GM23338 (cell line): ENCODE measurements around the gene DRAM1. TPM values are rescaled to one million over a fixed set of nuclear protein-coding genes. Genes with fewer than 3 reads are reported as not detected.

Experiments
- ATAC-seq: fragments of 200-7000 bp; cut with Tn5 transposase; 3 replicates; pipeline ENCODE4 v1.9.1; 2020
- DNase-seq: peaks from one replicate; pipeline ENCODE4 v3.0.0-alpha.2; 2015; ENCODE audit warnings: low spot score
- H2AFZ ChIP-seq: fragments of 200-600 bp; sonication (generic); 2 replicates; pipeline ENCODE4 v1.8.0; 2016; ENCODE audit warnings: antibody characterized with exemption, mild to moderate bottlenecking, moderate library complexity
- H3F3A ChIP-seq: fragments of 200-600 bp; sonication (generic); replicated peaks from 2 replicates; pipeline ENCODE4 v1.8.0; 2017; ENCODE audit warnings: antibody characterized with exemption, mixed run types, low read depth
- H3K27ac ChIP-seq: fragments of 200-600 bp; sonication (generic); 2 replicates; pipeline ENCODE4 v1.6.1; 2016; ENCODE audit warnings: low read depth
- H3K27me3 ChIP-seq: fragments of 200-600 bp; sonication (generic); 2 replicates; pipeline ENCODE4 v1.8.0; 2016; ENCODE audit warnings: mild to moderate bottlenecking, mixed run types, moderate library complexity; ENCODE audit not compliant: insufficient read depth
- H3K36me3 ChIP-seq: fragments of 200-600 bp; sonication (generic); 2 replicates; pipeline ENCODE4 v1.8.0; 2016; ENCODE audit warnings: mild to moderate bottlenecking; ENCODE audit not compliant: insufficient read depth
- H3K4me1 ChIP-seq: fragments of 200-600 bp; sonication (generic); 2 replicates; pipeline ENCODE4 v1.8.0; 2016; ENCODE audit warnings: mild to moderate bottlenecking, moderate library complexity; ENCODE audit not compliant: insufficient read depth
- H3K4me2 ChIP-seq: fragments of 200-600 bp; sonication (generic); 2 replicates; pipeline ENCODE4 v1.7.1; 2017; ENCODE audit warnings: mixed run types
- H3K4me3 ChIP-seq: fragments of 200-600 bp; sonication (generic); 2 replicates; pipeline ENCODE4 v1.6.1; 2016; ENCODE audit warnings: mixed run types
- H3K79me2 ChIP-seq: fragments of 200-600 bp; sonication (generic); replicated peaks from 2 replicates; pipeline ENCODE4 v1.8.0; 2017; ENCODE audit warnings: mild to moderate bottlenecking; ENCODE audit not compliant: insufficient read depth
- H3K9me2 ChIP-seq: fragments of 200-600 bp; sonication (generic); 2 replicates; pipeline ENCODE4 v1.8.0; 2017; ENCODE audit not compliant: insufficient read depth
- H4K20me1 ChIP-seq: fragments of 200-600 bp; sonication (generic); replicated peaks from 2 replicates; pipeline ENCODE4 v1.8.0; 2017; ENCODE audit warnings: mild to moderate bottlenecking; ENCODE audit not compliant: insufficient read depth
- H3K27ac Mint-ChIP-seq: 2 replicates; pipeline ENCODE4 v1.8.0; 2020; ENCODE audit warnings: inconsistent platforms, mild to moderate bottlenecking, moderate library complexity, mixed read lengths
- H3K27me3 Mint-ChIP-seq: 3 replicates; pipeline ENCODE4 v1.8.0; 2022; ENCODE audit warnings: low read depth, mild to moderate bottlenecking, moderate library complexity, mixed read lengths, inconsistent platforms; ENCODE audit not compliant: insufficient read depth, poor library complexity
- H3K36me3 Mint-ChIP-seq: 3 replicates; pipeline ENCODE4 v1.8.0; 2021; ENCODE audit warnings: low read depth, mild to moderate bottlenecking, inconsistent platforms, moderate library complexity, mixed read lengths
- H3K4me1 Mint-ChIP-seq: 3 replicates; pipeline ENCODE4 v1.8.0; 2020; ENCODE audit warnings: mild to moderate bottlenecking, inconsistent platforms, mixed read lengths
- H3K4me3 Mint-ChIP-seq: 3 replicates; pipeline ENCODE4 v1.8.0; 2021; ENCODE audit warnings: moderate library complexity, mild to moderate bottlenecking, inconsistent platforms, mixed read lengths
- H3K9me3 Mint-ChIP-seq: 3 replicates; pipeline ENCODE4 v1.8.0; 2020; ENCODE audit warnings: moderate library complexity, mild to moderate bottlenecking, inconsistent platforms, mixed read lengths
- CREB1 ChIP-seq: fragments of 250-450 bp; sonication (Bioruptor Pico); IDR thresholded peaks from 2 replicates; pipeline ENCODE4 v1.5.0; 2020; ENCODE audit warnings: low read depth, mild to moderate bottlenecking, moderate library complexity
- EZH2 ChIP-seq: fragments of 200-600 bp; sonication (generic); IDR thresholded peaks from one replicate; pipeline ENCODE4 v1.8.0; 2017; ENCODE audit warnings: antibody characterized with exemption, mild to moderate bottlenecking, low read depth; ENCODE audit not compliant: unreplicated experiment
- EZH2phosphoT487 ChIP-seq: fragments of 200-600 bp; sonication (generic); IDR thresholded peaks from one replicate; pipeline ENCODE4 v1.8.1; 2018; ENCODE audit warnings: antibody characterized with exemption; ENCODE audit not compliant: unreplicated experiment
- JUNB ChIP-seq: IDR thresholded peaks from one replicate; pipeline ENCODE4 v1.6.1; 2016; ENCODE audit warnings: antibody characterized with exemption; ENCODE audit not compliant: unreplicated experiment
- NANOG ChIP-seq: IDR thresholded peaks from 2 replicates; pipeline ENCODE4 v1.6.1; 2016; ENCODE audit warnings: antibody characterized with exemption, borderline replicate concordance
- POLR2AphosphoS5 ChIP-seq: IDR thresholded peaks from 2 replicates; pipeline ENCODE4 v1.6.1; 2016; ENCODE audit warnings: antibody characterized with exemption, low read depth
- STAT1 ChIP-seq: IDR thresholded peaks from one replicate; pipeline ENCODE4 v1.6.1; 2016; ENCODE audit warnings: antibody characterized with exemption; ENCODE audit not compliant: unreplicated experiment
- ZNF114 ChIP-seq: fragments of 250-450 bp; sonication (Bioruptor Pico); IDR thresholded peaks from 2 replicates; pipeline ENCODE4 v1.5.0; 2020; ENCODE audit warnings: mild to moderate bottlenecking, moderate library complexity
- ZNF331 ChIP-seq: fragments of 250-450 bp; sonication (Bioruptor Pico); IDR thresholded peaks from 2 replicates; pipeline ENCODE4 v1.5.0; 2020; ENCODE audit warnings: low read depth, mild to moderate bottlenecking, moderate library complexity
- polyA plus RNA-seq: library from polyadenylated mRNA; unstranded; fragments of >200 nt; fragmentation: Nextera tagmentation; extraction: Ambion mirVana; gene quantifications from 2 replicates; pipeline ENCODE4 v1.2.1, GENCODE V29; 2016
- total RNA-seq: library from RNA; depleted of rRNA; stranded (reverse); fragments of >200 nt; shearing (Covaris generic); gene quantifications from 2 replicates; pipeline ENCODE4 v1.2.3, GENCODE V29; 2014
- TF ChIP-seq, protein P1 (sequence below): IDR thresholded peaks from one replicate; pipeline ENCODE4 v1.6.1; 2018; ENCODE audit warnings: antibody characterized with exemption; ENCODE audit not compliant: unreplicated experiment
- TF ChIP-seq, protein P2 (sequence below): fragments of 250-450 bp; sonication (Bioruptor Pico); IDR thresholded peaks from 2 replicates; pipeline ENCODE4 v1.5.0; 2020; ENCODE audit warnings: mild to moderate bottlenecking, moderate library complexity
- TF ChIP-seq, protein P3 (sequence below): IDR thresholded peaks from 2 replicates; pipeline ENCODE4 v1.6.1; 2016; ENCODE audit warnings: antibody characterized with exemption
- TF ChIP-seq, protein P4 (sequence below), 2 experiments: fragments of 200-600 bp in 1 of 2; sonication (generic) in 1 of 2; conservative IDR thresholded peaks; 2 replicates each; pipeline versions ENCODE4 v1.5.1 to v1.6.1; 2016 to 2017; ENCODE audit warnings: antibody characterized with exemption in 2 of 2, low read depth in 2 of 2, mild to moderate bottlenecking in 2 of 2, moderate library complexity in 1 of 2

Gene DRAM1
- total and polyA plus RNA-seq, 2 experiments from 2014 or later = 5.7 to 8.5 TPM

DNA sequence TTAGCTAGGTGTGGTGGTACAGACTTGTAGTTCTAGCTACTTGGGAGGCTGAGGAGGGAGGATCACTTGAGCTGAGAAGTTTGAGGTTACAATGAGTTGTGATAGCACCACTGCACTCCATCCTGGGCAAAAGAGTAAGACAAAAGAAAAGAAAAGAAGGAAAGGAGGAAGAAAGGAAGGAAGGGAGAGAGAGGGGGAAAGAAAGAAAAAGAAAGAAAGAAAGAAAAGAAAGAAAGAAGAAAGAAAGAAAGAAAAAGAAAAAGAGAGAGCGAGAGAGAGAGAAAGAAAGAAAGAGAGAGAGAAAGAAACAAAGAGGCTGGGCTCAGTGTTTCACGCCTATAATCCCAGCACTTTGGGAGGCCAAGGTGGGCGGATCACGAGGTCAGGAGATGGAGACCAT is 36.3 kb upstream of the DRAM1 start:
- Histone ChIP-seq H3K79me2 (no peaks in the 10 kb centered on the region), H3K4me1 (no peaks in the 10 kb centered on the region), H2AFZ (peak overlapping the region; percentile 18; the same call in 1 of the 2 replicates), H3K9me2 (no peaks in the 10 kb centered on the region), H3K27ac (no peak overlapping the region), H3K4me2 (no peak overlapping the region), H3K4me3 (no peak overlapping the region), H3F3A (no peaks in the 10 kb centered on the region), H4K20me1 (no peaks in the 10 kb centered on the region), H3K27me3 (no peaks in the 10 kb centered on the region), H3K36me3 (no peaks in the 10 kb centered on the region)
- Mint-ChIP-seq H3K27ac (no peak overlapping the region), H3K4me1 (no peaks in the 10 kb centered on the region), H3K27me3 (peaks cover 5% of the 10 kb centered on the region), H3K36me3 (no peaks in the 10 kb centered on the region), H3K4me3 (no peak overlapping the region), H3K9me3 (no peaks in the 10 kb centered on the region)
- ATAC-seq = no peak
- TF ChIP-seq, protein P1, sequence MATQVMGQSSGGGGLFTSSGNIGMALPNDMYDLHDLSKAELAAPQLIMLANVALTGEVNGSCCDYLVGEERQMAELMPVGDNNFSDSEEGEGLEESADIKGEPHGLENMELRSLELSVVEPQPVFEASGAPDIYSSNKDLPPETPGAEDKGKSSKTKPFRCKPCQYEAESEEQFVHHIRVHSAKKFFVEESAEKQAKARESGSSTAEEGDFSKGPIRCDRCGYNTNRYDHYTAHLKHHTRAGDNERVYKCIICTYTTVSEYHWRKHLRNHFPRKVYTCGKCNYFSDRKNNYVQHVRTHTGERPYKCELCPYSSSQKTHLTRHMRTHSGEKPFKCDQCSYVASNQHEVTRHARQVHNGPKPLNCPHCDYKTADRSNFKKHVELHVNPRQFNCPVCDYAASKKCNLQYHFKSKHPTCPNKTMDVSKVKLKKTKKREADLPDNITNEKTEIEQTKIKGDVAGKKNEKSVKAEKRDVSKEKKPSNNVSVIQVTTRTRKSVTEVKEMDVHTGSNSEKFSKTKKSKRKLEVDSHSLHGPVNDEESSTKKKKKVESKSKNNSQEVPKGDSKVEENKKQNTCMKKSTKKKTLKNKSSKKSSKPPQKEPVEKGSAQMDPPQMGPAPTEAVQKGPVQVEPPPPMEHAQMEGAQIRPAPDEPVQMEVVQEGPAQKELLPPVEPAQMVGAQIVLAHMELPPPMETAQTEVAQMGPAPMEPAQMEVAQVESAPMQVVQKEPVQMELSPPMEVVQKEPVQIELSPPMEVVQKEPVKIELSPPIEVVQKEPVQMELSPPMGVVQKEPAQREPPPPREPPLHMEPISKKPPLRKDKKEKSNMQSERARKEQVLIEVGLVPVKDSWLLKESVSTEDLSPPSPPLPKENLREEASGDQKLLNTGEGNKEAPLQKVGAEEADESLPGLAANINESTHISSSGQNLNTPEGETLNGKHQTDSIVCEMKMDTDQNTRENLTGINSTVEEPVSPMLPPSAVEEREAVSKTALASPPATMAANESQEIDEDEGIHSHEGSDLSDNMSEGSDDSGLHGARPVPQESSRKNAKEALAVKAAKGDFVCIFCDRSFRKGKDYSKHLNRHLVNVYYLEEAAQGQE = no peak
- TF ChIP-seq, protein P2, sequence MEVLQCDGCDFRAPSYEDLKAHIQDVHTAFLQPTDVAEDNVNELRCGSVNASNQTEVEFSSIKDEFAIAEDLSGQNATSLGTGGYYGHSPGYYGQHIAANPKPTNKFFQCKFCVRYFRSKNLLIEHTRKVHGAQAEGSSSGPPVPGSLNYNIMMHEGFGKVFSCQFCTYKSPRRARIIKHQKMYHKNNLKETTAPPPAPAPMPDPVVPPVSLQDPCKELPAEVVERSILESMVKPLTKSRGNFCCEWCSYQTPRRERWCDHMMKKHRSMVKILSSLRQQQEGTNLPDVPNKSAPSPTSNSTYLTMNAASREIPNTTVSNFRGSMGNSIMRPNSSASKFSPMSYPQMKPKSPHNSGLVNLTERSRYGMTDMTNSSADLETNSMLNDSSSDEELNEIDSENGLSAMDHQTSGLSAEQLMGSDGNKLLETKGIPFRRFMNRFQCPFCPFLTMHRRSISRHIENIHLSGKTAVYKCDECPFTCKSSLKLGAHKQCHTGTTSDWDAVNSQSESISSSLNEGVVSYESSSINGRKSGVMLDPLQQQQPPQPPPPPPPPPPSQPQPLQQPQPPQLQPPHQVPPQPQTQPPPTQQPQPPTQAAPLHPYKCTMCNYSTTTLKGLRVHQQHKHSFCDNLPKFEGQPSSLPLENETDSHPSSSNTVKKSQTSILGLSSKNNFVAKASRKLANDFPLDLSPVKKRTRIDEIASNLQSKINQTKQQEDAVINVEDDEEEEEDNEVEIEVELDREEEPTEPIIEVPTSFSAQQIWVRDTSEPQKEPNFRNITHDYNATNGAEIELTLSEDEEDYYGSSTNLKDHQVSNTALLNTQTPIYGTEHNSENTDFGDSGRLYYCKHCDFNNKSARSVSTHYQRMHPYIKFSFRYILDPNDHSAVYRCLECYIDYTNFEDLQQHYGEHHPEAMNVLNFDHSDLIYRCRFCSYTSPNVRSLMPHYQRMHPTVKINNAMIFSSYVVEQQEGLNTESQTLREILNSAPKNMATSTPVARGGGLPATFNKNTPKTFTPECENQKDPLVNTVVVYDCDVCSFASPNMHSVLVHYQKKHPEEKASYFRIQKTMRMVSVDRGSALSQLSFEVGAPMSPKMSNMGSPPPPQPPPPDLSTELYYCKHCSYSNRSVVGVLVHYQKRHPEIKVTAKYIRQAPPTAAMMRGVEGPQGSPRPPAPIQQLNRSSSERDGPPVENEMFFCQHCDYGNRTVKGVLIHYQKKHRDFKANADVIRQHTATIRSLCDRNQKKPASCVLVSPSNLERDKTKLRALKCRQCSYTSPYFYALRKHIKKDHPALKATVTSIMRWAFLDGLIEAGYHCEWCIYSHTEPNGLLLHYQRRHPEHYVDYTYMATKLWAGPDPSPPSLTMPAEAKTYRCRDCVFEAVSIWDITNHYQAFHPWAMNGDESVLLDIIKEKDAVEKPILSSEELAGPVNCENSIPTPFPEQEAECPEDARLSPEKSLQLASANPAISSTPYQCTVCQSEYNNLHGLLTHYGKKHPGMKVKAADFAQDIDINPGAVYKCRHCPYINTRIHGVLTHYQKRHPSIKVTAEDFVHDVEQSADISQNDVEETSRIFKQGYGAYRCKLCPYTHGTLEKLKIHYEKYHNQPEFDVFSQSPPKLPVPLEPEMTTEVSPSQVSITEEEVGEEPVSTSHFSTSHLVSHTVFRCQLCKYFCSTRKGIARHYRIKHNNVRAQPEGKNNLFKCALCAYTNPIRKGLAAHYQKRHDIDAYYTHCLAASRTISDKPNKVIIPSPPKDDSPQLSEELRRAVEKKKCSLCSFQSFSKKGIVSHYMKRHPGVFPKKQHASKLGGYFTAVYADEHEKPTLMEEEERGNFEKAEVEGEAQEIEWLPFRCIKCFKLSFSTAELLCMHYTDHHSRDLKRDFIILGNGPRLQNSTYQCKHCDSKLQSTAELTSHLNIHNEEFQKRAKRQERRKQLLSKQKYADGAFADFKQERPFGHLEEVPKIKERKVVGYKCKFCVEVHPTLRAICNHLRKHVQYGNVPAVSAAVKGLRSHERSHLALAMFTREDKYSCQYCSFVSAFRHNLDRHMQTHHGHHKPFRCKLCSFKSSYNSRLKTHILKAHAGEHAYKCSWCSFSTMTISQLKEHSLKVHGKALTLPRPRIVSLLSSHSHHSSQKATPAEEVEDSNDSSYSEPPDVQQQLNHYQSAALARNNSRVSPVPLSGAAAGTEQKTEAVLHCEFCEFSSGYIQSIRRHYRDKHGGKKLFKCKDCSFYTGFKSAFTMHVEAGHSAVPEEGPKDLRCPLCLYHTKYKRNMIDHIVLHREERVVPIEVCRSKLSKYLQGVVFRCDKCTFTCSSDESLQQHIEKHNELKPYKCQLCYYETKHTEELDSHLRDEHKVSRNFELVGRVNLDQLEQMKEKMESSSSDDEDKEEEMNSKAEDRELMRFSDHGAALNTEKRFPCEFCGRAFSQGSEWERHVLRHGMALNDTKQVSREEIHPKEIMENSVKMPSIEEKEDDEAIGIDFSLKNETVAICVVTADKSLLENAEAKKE (CRISPR knock-in tag) = no peak
- TF ChIP-seq, protein P3, sequence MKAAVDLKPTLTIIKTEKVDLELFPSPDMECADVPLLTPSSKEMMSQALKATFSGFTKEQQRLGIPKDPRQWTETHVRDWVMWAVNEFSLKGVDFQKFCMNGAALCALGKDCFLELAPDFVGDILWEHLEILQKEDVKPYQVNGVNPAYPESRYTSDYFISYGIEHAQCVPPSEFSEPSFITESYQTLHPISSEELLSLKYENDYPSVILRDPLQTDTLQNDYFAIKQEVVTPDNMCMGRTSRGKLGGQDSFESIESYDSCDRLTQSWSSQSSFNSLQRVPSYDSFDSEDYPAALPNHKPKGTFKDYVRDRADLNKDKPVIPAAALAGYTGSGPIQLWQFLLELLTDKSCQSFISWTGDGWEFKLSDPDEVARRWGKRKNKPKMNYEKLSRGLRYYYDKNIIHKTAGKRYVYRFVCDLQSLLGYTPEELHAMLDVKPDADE = no peak
- TF ChIP-seq STAT1 (no peak), CREB1 (CRISPR knock-in tag) (no peak), JUNB (no peak), NANOG (no peak), POLR2AphosphoS5 (no peak), ZNF114 (CRISPR knock-in tag) (no peak), ZNF331 (CRISPR knock-in tag) (no peak), EZH2 (no peak), EZH2phosphoT487 (no peak)
- TF ChIP-seq, protein P4, sequence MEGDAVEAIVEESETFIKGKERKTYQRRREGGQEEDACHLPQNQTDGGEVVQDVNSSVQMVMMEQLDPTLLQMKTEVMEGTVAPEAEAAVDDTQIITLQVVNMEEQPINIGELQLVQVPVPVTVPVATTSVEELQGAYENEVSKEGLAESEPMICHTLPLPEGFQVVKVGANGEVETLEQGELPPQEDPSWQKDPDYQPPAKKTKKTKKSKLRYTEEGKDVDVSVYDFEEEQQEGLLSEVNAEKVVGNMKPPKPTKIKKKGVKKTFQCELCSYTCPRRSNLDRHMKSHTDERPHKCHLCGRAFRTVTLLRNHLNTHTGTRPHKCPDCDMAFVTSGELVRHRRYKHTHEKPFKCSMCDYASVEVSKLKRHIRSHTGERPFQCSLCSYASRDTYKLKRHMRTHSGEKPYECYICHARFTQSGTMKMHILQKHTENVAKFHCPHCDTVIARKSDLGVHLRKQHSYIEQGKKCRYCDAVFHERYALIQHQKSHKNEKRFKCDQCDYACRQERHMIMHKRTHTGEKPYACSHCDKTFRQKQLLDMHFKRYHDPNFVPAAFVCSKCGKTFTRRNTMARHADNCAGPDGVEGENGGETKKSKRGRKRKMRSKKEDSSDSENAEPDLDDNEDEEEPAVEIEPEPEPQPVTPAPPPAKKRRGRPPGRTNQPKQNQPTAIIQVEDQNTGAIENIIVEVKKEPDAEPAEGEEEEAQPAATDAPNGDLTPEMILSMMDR (conservative IDR thresholded peaks at IDR 0.05; ENCODE audit: low read depth in 2 of 2) = no peak
- DNase-seq = no peak
